DND-41 (cell line): ENCODE measurements around the gene KLKB1.

Source experiments
- ATAC-seq: fragments of 200-7000 bp; cut with Tn5 transposase; 3 replicates; pipeline ENCODE4 v1.9.1; 2021; ENCODE audit warnings: low read depth; ENCODE audit not compliant: insufficient read depth
- DNase-seq: peaks from one replicate; pipeline ENCODE4 v3.0.0-alpha.2; 2020
- H2AFZ ChIP-seq: 2 replicates; pipeline ENCODE4 v1.6.0; 2012; ENCODE audit warnings: low read depth, low read length
- H3K27ac ChIP-seq: 2 replicates; pipeline ENCODE4 v1.5.1; 2012; ENCODE audit warnings: low read length, inconsistent platforms
- H3K27me3 ChIP-seq: fragments of 200-600 bp; sonication (generic); 2 replicates; pipeline ENCODE4 v1.6.0; 2012; ENCODE audit warnings: low read length, mild to moderate bottlenecking, inconsistent platforms; ENCODE audit not compliant: insufficient read depth, poor library complexity
- H3K36me3 ChIP-seq: 2 replicates; pipeline ENCODE4 v1.5.1; 2012; ENCODE audit warnings: low read length, inconsistent platforms; ENCODE audit not compliant: insufficient read depth
- H3K4me1 ChIP-seq: 2 replicates; pipeline ENCODE4 v1.5.1; 2012; ENCODE audit warnings: mild to moderate bottlenecking, low read length; ENCODE audit not compliant: insufficient read depth
- H3K4me2 ChIP-seq: 2 replicates; pipeline ENCODE4 v1.6.0; 2012; ENCODE audit warnings: mild to moderate bottlenecking, moderate library complexity, low read length, inconsistent platforms; ENCODE audit not compliant: insufficient read depth
- H3K4me3 ChIP-seq, 2 experiments: fragments of 200-600 bp in 1 of 2; shearing (Covaris generic) in 1 of 2; 2 replicates each; pipeline ENCODE4 v1.5.1; 2012 to 2016; ENCODE audit warnings: inconsistent platforms in 2 of 2, low read length in 2 of 2, mild to moderate bottlenecking in 2 of 2, low read depth in 1 of 2, moderate library complexity in 1 of 2
- H3K79me2 ChIP-seq: 2 replicates; pipeline ENCODE4 v1.6.0; 2012; ENCODE audit warnings: low read length, inconsistent platforms; ENCODE audit not compliant: insufficient read depth
- H3K9ac ChIP-seq: 2 replicates; pipeline ENCODE4 v1.6.0; 2012; ENCODE audit warnings: low read depth, mild to moderate bottlenecking, inconsistent platforms, low read length, moderate library complexity
- H3K9me3 ChIP-seq: 2 replicates; pipeline ENCODE4 v1.5.1; 2012; ENCODE audit warnings: low read length, moderate library complexity, mild to moderate bottlenecking, inconsistent platforms; ENCODE audit not compliant: insufficient read depth, severe bottlenecking
- H4K20me1 ChIP-seq: 2 replicates; pipeline ENCODE4 v1.6.0; 2012; ENCODE audit warnings: low read length; ENCODE audit not compliant: insufficient read depth
- CTCF ChIP-seq: IDR thresholded peaks from 2 replicates; pipeline ENCODE4 v1.5.1; 2012; ENCODE audit warnings: borderline replicate concordance, low read length, moderate library complexity, mild to moderate bottlenecking; ENCODE audit not compliant: poor library complexity, severe bottlenecking; ENCODE audit errors: extremely low read depth
- EZH2 ChIP-seq: IDR thresholded peaks from 3 replicates; pipeline ENCODE4 v1.6.1; 2012; ENCODE audit warnings: borderline replicate concordance, low read depth, mild to moderate bottlenecking, moderate library complexity, low read length, inconsistent platforms; ENCODE audit not compliant: severe bottlenecking

KLKB1 gene

GRCh38 chr4:186304216-186304615, 76.9 kb downstream of the KLKB1 start:
- no peaks in the 10 kb centered on the region for H3K27me3 ChIP-seq
- H3K9ac ChIP-seq, result no peak overlapping the region
- H3K36me3 ChIP-seq, result no peaks in the 10 kb centered on the region
- H2AFZ ChIP-seq, result no peak overlapping the region
- H3K9me3 ChIP-seq, result no peaks in the 10 kb centered on the region
- no peaks in the 10 kb centered on the region for H4K20me1 ChIP-seq
- no peak overlapping the region for H3K4me3 ChIP-seq
- H3K27ac ChIP-seq, result no peak overlapping the region
- ATAC-seq, result no peak
- no peaks in the 10 kb centered on the region for H3K79me2 ChIP-seq
- DNase-seq, result no peak
- TF ChIP-seq CTCF (no peak), EZH2 (no peak)
- no peaks in the 10 kb centered on the region for H3K4me1 ChIP-seq
- no peak overlapping the region for H3K4me2 ChIP-seq

- Histone ChIP-seq H3K27ac (no peak overlapping the region), H3K4me3 (no peak overlapping the region), H3K27me3 (no peaks in the 10 kb centered on the region), H3K4me1 (no peaks in the 10 kb centered on the region), H3K9ac (no peak overlapping the region), H3K4me2 (no peak overlapping the region), H2AFZ (no peak overlapping the region), H3K36me3 (no peaks in the 10 kb centered on the region), H3K79me2 (no peaks in the 10 kb centered on the region), H3K9me3 (no peaks in the 10 kb centered on the region), H4K20me1 (no peaks in the 10 kb centered on the region)
- TF ChIP-seq CTCF (no peak), EZH2 (no peak)
- no peak for ATAC-seq
- no peak for DNase-seq
These were observed 77.7 kb downstream of the KLKB1 start for GRCh38 chr4:186304866-186305505.

- ATAC-seq (no peak), DNase-seq (no peak)
- no peaks in the 10 kb centered on the region for H3K4me1 ChIP-seq
- TF ChIP-seq EZH2 (no peak), CTCF (no peak)
- no peak overlapping the region for H3K27ac ChIP-seq
- no peaks in the 10 kb centered on the region for H3K27me3 ChIP-seq
- H3K4me3 ChIP-seq, result no peak overlapping the region
- H3K4me2 ChIP-seq, result no peak overlapping the region
- no peak overlapping the region for H3K9ac ChIP-seq
- H3K9me3 ChIP-seq, result no peaks in the 10 kb centered on the region
- H3K36me3 ChIP-seq, result no peaks in the 10 kb centered on the region
- no peaks in the 10 kb centered on the region for H4K20me1 ChIP-seq
- no peak overlapping the region for H2AFZ ChIP-seq
- no peaks in the 10 kb centered on the region for H3K79me2 ChIP-seq
These were observed 80.2 kb downstream of the KLKB1 start for GRCh38 chr4:186307497-186307896.
